ENCODE measurements around the gene RICTOR.

DNA sequence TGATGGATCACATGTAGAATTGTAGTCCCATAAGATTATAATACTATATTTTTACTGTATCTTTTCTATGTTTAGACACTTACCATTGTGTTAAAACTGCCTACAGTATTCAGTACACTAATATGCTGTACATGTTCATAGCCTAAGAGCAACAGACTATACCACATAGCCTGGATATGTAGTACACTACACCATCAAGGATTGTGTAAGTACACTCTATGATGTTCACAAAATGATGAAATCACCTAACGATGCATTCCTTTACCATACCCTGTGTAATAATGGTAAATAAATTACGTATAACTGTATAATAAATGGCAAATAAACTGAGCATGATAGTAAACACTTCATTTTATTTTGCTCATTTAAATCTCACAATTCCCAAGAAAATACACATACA is 60.3 kb downstream of the RICTOR start:
- TF ChIP-seq, protein P1, sequence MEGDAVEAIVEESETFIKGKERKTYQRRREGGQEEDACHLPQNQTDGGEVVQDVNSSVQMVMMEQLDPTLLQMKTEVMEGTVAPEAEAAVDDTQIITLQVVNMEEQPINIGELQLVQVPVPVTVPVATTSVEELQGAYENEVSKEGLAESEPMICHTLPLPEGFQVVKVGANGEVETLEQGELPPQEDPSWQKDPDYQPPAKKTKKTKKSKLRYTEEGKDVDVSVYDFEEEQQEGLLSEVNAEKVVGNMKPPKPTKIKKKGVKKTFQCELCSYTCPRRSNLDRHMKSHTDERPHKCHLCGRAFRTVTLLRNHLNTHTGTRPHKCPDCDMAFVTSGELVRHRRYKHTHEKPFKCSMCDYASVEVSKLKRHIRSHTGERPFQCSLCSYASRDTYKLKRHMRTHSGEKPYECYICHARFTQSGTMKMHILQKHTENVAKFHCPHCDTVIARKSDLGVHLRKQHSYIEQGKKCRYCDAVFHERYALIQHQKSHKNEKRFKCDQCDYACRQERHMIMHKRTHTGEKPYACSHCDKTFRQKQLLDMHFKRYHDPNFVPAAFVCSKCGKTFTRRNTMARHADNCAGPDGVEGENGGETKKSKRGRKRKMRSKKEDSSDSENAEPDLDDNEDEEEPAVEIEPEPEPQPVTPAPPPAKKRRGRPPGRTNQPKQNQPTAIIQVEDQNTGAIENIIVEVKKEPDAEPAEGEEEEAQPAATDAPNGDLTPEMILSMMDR (IDR thresholded peaks at IDR 0.05; ENCODE audit: low read depth, low read length): no peak
- TF ChIP-seq EZH2phosphoT487 (IDR thresholded peaks at IDR 0.05; ENCODE audit: low read depth): no peak

All from OCI-LY3 (cell line).